GM23338 (cell line): ENCODE measurements around the gene KDM4F. TPM values are rescaled to one million over a fixed set of nuclear protein-coding genes. Genes with fewer than 3 reads are reported as not detected.

Source experiments
- ATAC-seq: fragments of 200-7000 bp; cut with Tn5 transposase; 3 replicates; pipeline ENCODE4 v1.9.1; 2020
- DNase-seq: peaks from one replicate; pipeline ENCODE4 v3.0.0-alpha.2; 2015; ENCODE audit warnings: low spot score
- H2AFZ ChIP-seq: fragments of 200-600 bp; sonication (generic); 2 replicates; pipeline ENCODE4 v1.8.0; 2016; ENCODE audit warnings: antibody characterized with exemption, mild to moderate bottlenecking, moderate library complexity
- H3F3A ChIP-seq: fragments of 200-600 bp; sonication (generic); replicated peaks from 2 replicates; pipeline ENCODE4 v1.8.0; 2017; ENCODE audit warnings: antibody characterized with exemption, mixed run types, low read depth
- H3K27ac ChIP-seq: fragments of 200-600 bp; sonication (generic); 2 replicates; pipeline ENCODE4 v1.6.1; 2016; ENCODE audit warnings: low read depth
- H3K27me3 ChIP-seq: fragments of 200-600 bp; sonication (generic); 2 replicates; pipeline ENCODE4 v1.8.0; 2016; ENCODE audit warnings: mild to moderate bottlenecking, mixed run types, moderate library complexity; ENCODE audit not compliant: insufficient read depth
- H3K36me3 ChIP-seq: fragments of 200-600 bp; sonication (generic); 2 replicates; pipeline ENCODE4 v1.8.0; 2016; ENCODE audit warnings: mild to moderate bottlenecking; ENCODE audit not compliant: insufficient read depth
- H3K4me1 ChIP-seq: fragments of 200-600 bp; sonication (generic); 2 replicates; pipeline ENCODE4 v1.8.0; 2016; ENCODE audit warnings: mild to moderate bottlenecking, moderate library complexity; ENCODE audit not compliant: insufficient read depth
- H3K4me2 ChIP-seq: fragments of 200-600 bp; sonication (generic); 2 replicates; pipeline ENCODE4 v1.7.1; 2017; ENCODE audit warnings: mixed run types
- H3K4me3 ChIP-seq: fragments of 200-600 bp; sonication (generic); 2 replicates; pipeline ENCODE4 v1.6.1; 2016; ENCODE audit warnings: mixed run types
- H3K79me2 ChIP-seq: fragments of 200-600 bp; sonication (generic); replicated peaks from 2 replicates; pipeline ENCODE4 v1.8.0; 2017; ENCODE audit warnings: mild to moderate bottlenecking; ENCODE audit not compliant: insufficient read depth
- H3K9me2 ChIP-seq: fragments of 200-600 bp; sonication (generic); 2 replicates; pipeline ENCODE4 v1.8.0; 2017; ENCODE audit not compliant: insufficient read depth
- H4K20me1 ChIP-seq: fragments of 200-600 bp; sonication (generic); replicated peaks from 2 replicates; pipeline ENCODE4 v1.8.0; 2017; ENCODE audit warnings: mild to moderate bottlenecking; ENCODE audit not compliant: insufficient read depth
- H3K27ac Mint-ChIP-seq: 2 replicates; pipeline ENCODE4 v1.8.0; 2020; ENCODE audit warnings: inconsistent platforms, mild to moderate bottlenecking, moderate library complexity, mixed read lengths
- H3K27me3 Mint-ChIP-seq: 3 replicates; pipeline ENCODE4 v1.8.0; 2022; ENCODE audit warnings: low read depth, mild to moderate bottlenecking, moderate library complexity, mixed read lengths, inconsistent platforms; ENCODE audit not compliant: insufficient read depth, poor library complexity
- H3K36me3 Mint-ChIP-seq: 3 replicates; pipeline ENCODE4 v1.8.0; 2021; ENCODE audit warnings: low read depth, mild to moderate bottlenecking, inconsistent platforms, moderate library complexity, mixed read lengths
- H3K4me1 Mint-ChIP-seq: 3 replicates; pipeline ENCODE4 v1.8.0; 2020; ENCODE audit warnings: mild to moderate bottlenecking, inconsistent platforms, mixed read lengths
- H3K4me3 Mint-ChIP-seq: 3 replicates; pipeline ENCODE4 v1.8.0; 2021; ENCODE audit warnings: moderate library complexity, mild to moderate bottlenecking, inconsistent platforms, mixed read lengths
- H3K9me3 Mint-ChIP-seq: 3 replicates; pipeline ENCODE4 v1.8.0; 2020; ENCODE audit warnings: moderate library complexity, mild to moderate bottlenecking, inconsistent platforms, mixed read lengths
- CREB1 ChIP-seq: fragments of 250-450 bp; sonication (Bioruptor Pico); IDR thresholded peaks from 2 replicates; pipeline ENCODE4 v1.5.0; 2020; ENCODE audit warnings: low read depth, mild to moderate bottlenecking, moderate library complexity
- CTCF ChIP-seq, 2 experiments: fragments of 200-600 bp in 1 of 2; sonication (generic) in 1 of 2; conservative IDR thresholded peaks; 2 replicates each; pipeline versions ENCODE4 v1.5.1 to v1.6.1; 2016 to 2017; ENCODE audit warnings: antibody characterized with exemption in 2 of 2, low read depth in 2 of 2, mild to moderate bottlenecking in 2 of 2, moderate library complexity in 1 of 2
- ETS1 ChIP-seq: IDR thresholded peaks from 2 replicates; pipeline ENCODE4 v1.6.1; 2016; ENCODE audit warnings: antibody characterized with exemption
- EZH2 ChIP-seq: fragments of 200-600 bp; sonication (generic); IDR thresholded peaks from one replicate; pipeline ENCODE4 v1.8.0; 2017; ENCODE audit warnings: antibody characterized with exemption, mild to moderate bottlenecking, low read depth; ENCODE audit not compliant: unreplicated experiment
- EZH2phosphoT487 ChIP-seq: fragments of 200-600 bp; sonication (generic); IDR thresholded peaks from one replicate; pipeline ENCODE4 v1.8.1; 2018; ENCODE audit warnings: antibody characterized with exemption; ENCODE audit not compliant: unreplicated experiment
- JUNB ChIP-seq: IDR thresholded peaks from one replicate; pipeline ENCODE4 v1.6.1; 2016; ENCODE audit warnings: antibody characterized with exemption; ENCODE audit not compliant: unreplicated experiment
- NANOG ChIP-seq: IDR thresholded peaks from 2 replicates; pipeline ENCODE4 v1.6.1; 2016; ENCODE audit warnings: antibody characterized with exemption, borderline replicate concordance
- POLR2AphosphoS5 ChIP-seq: IDR thresholded peaks from 2 replicates; pipeline ENCODE4 v1.6.1; 2016; ENCODE audit warnings: antibody characterized with exemption, low read depth
- REST ChIP-seq: IDR thresholded peaks from one replicate; pipeline ENCODE4 v1.6.1; 2018; ENCODE audit warnings: antibody characterized with exemption; ENCODE audit not compliant: unreplicated experiment
- STAT1 ChIP-seq: IDR thresholded peaks from one replicate; pipeline ENCODE4 v1.6.1; 2016; ENCODE audit warnings: antibody characterized with exemption; ENCODE audit not compliant: unreplicated experiment
- ZNF114 ChIP-seq: fragments of 250-450 bp; sonication (Bioruptor Pico); IDR thresholded peaks from 2 replicates; pipeline ENCODE4 v1.5.0; 2020; ENCODE audit warnings: mild to moderate bottlenecking, moderate library complexity
- ZNF331 ChIP-seq: fragments of 250-450 bp; sonication (Bioruptor Pico); IDR thresholded peaks from 2 replicates; pipeline ENCODE4 v1.5.0; 2020; ENCODE audit warnings: low read depth, mild to moderate bottlenecking, moderate library complexity
- ZNF462 ChIP-seq: fragments of 250-450 bp; sonication (Bioruptor Pico); IDR thresholded peaks from 2 replicates; pipeline ENCODE4 v1.5.0; 2020; ENCODE audit warnings: mild to moderate bottlenecking, moderate library complexity
- polyA plus RNA-seq: library from polyadenylated mRNA; unstranded; fragments of >200 nt; fragmentation: Nextera tagmentation; extraction: Ambion mirVana; gene quantifications from 2 replicates; pipeline ENCODE4 v1.2.1, GENCODE V29; 2016
- total RNA-seq: library from RNA; depleted of rRNA; stranded (reverse); fragments of >200 nt; shearing (Covaris generic); gene quantifications from 2 replicates; pipeline ENCODE4 v1.2.3, GENCODE V29; 2014

The KDM4F gene
- total and polyA plus RNA-seq, 2 experiments from 2014 or later: not detected

GRCh38 chr11:95072948-95073347, 23.7 kb downstream of the KDM4F start:
- peaks cover 9% of the 10 kb centered on the region; the same call in 1 of the 3 replicates for H3K36me3 Mint-ChIP-seq
- H4K20me1 ChIP-seq: no peaks in the 10 kb centered on the region
- DNase-seq (no peak), ATAC-seq (no peak)
- no peaks in the 10 kb centered on the region for H3K27me3 ChIP-seq
- H3K27ac ChIP-seq: no peak overlapping the region
- no peak overlapping the region for H3K27ac Mint-ChIP-seq
- no peaks in the 10 kb centered on the region; the same call in 2 of the 3 replicates for H3K9me3 Mint-ChIP-seq
- H3K4me2 ChIP-seq: no peak overlapping the region
- no peaks in the 10 kb centered on the region for H3K36me3 ChIP-seq
- no peak overlapping the region for H2AFZ ChIP-seq
- H3K4me1 ChIP-seq: 0 out of 2 replicates have a peak, but pooled peaks cover 4% of the 10 kb centered on the region
- H3K27me3 Mint-ChIP-seq: peaks cover 6% of the 10 kb centered on the region
- H3F3A ChIP-seq: peaks cover 2% of the 10 kb centered on the region
- no peak overlapping the region for H3K4me3 ChIP-seq
- TF ChIP-seq CREB1 (CRISPR knock-in tag) (no peak), EZH2phosphoT487 (no peak), STAT1 (no peak), REST (no peak), ZNF114 (CRISPR knock-in tag) (no peak), CTCF (conservative IDR thresholded peaks at IDR 0.05; ENCODE audit: low read depth in 2 of 2) (no peak), EZH2 (no peak), ZNF462 (CRISPR knock-in tag) (no peak), NANOG (no peak), ETS1 (no peak), POLR2AphosphoS5 (no peak), ZNF331 (CRISPR knock-in tag) (no peak), JUNB (no peak)
- H3K9me2 ChIP-seq: 0 out of 2 replicates have a peak, but pooled peaks cover 3% of the 10 kb centered on the region
- peaks cover 12% of the 10 kb centered on the region for H3K4me1 Mint-ChIP-seq
- H3K4me3 Mint-ChIP-seq: no peak overlapping the region
- peaks cover 8% of the 10 kb centered on the region; the same call in 1 of the 2 replicates for H3K79me2 ChIP-seq
